HepG2 (cell line): ENCODE data around the gene ENO1. TPM values are rescaled to one million over a fixed set of nuclear protein-coding genes. Genes with fewer than 3 reads are reported as not detected.

ENCODE experiments used
- ATAC-seq: fragments of 200-7000 bp; cut with Tn5 transposase; 3 replicates; pipeline ENCODE4 v1.9.1; 2020; ENCODE audit warnings: mild to moderate bottlenecking, moderate library complexity
- BruUV-seq: library from RNA; stranded (reverse); fragments of 400-500 nt; replicated peaks from 2 replicates; lab custom pipeline; 2021; lab: Mats Ljungman, UMichigan
- CTCF ChIA-PET: fragments of 300-600 bp; formaldehyde crosslinking; extraction: SDS; loops from one replicate; lab custom pipeline; 2021; ENCODE audit warnings: low total read pairs, inconsistent platforms, low intra/inter-chr PET ratio; lab: Yijun Ruan, JAX
- POLR2A ChIA-PET: fragments of 350-600 bp; sonication (Branson Sonifier 250); formaldehyde crosslinking; loops from one replicate; lab custom pipeline; 2020; ENCODE audit warnings: antibody characterized with exemption, inconsistent platforms; lab: Yijun Ruan, JAX
- DNase-seq: peaks from one replicate; pipeline ENCODE4 v3.0.0-alpha.2; 2015; ENCODE audit warnings: low spot score
- FAIRE-seq: peaks from 3 replicates; lab custom pipeline; 2011; peaks lifted over from hg19 to GRCh38; lab: Jason Lieb, UNC
- H2AFZ ChIP-seq: one replicate; pipeline ENCODE4 v1.6.1; 2011; ENCODE audit warnings: low read length, inconsistent platforms
- H3K27ac ChIP-seq: fragments of 300-600 bp; 3 replicates; pipeline ENCODE4 v1.8.0; 2011; ENCODE audit warnings: mixed run types, mild to moderate bottlenecking, mixed read lengths, low read length, inconsistent platforms; ENCODE audit not compliant: insufficient read depth; ENCODE audit errors: extremely low read length
- H3K27me3 ChIP-seq, 2 experiments: fragments of 200-600 bp in 1 of 2; 2 replicates in 1 of 2; 3 replicates in 1 of 2; pipeline versions ENCODE4 v1.6.0 to v1.8.0; 2011; ENCODE audit warnings: low read length in 2 of 2, mild to moderate bottlenecking in 2 of 2, moderate library complexity in 2 of 2, inconsistent platforms in 1 of 2; ENCODE audit not compliant: insufficient read depth in 2 of 2, control insufficient read depth in 1 of 2
- H3K36me3 ChIP-seq, 2 experiments: fragments of 200-600 bp in 1 of 2; replicated peaks in 1 of 2; 2 replicates in 1 of 2; 3 replicates in 1 of 2; pipeline versions ENCODE4 v1.5.1 to v1.8.0; 2011; ENCODE audit warnings: low read length in 2 of 2, inconsistent platforms in 1 of 2; ENCODE audit not compliant: insufficient read depth in 2 of 2, control insufficient read depth in 1 of 2
- H3K4me1 ChIP-seq: 2 replicates; pipeline ENCODE4 v1.5.1; 2012; ENCODE audit warnings: low read length, inconsistent platforms; ENCODE audit not compliant: insufficient read depth
- H3K4me2 ChIP-seq: 2 replicates; pipeline ENCODE4 v1.6.0; 2011; ENCODE audit warnings: low read depth, low read length, inconsistent platforms
- H3K4me3 ChIP-seq, 3 experiments: fragments of 200-600 bp in 1 of 3; sonication (generic), shearing (Covaris generic) in 1 of 3; replicated peaks in 1 of 3; 2 replicates each; pipeline ENCODE4 v1.5.1; 2011 to 2016; ENCODE audit warnings: low read length in 3 of 3, inconsistent platforms in 2 of 3, low read depth in 2 of 3, mild to moderate bottlenecking in 2 of 3, control low read depth in 1 of 3, mixed read lengths in 1 of 3; ENCODE audit not compliant: insufficient read depth in 1 of 3
- H3K79me2 ChIP-seq: one replicate; pipeline ENCODE4 v1.6.1; 2011; ENCODE audit warnings: low read length, inconsistent platforms; ENCODE audit not compliant: insufficient read depth
- H3K9ac ChIP-seq: 2 replicates; pipeline ENCODE4 v1.6.0; 2011; ENCODE audit warnings: mild to moderate bottlenecking, low read depth, low read length, inconsistent platforms; ENCODE audit not compliant: insufficient read depth
- H3K9me3 ChIP-seq: 2 replicates; pipeline ENCODE4 v1.5.1; 2012; ENCODE audit warnings: mild to moderate bottlenecking, low read length
- H4K20me1 ChIP-seq: 2 replicates; pipeline ENCODE4 v1.6.0; 2011; ENCODE audit warnings: inconsistent platforms, mild to moderate bottlenecking, low read length, moderate library complexity; ENCODE audit not compliant: insufficient read depth
- GATA4 ChIP-seq: sonication (generic); IDR thresholded peaks from 2 replicates; pipeline ENCODE4 v1.6.1; 2016; ENCODE audit warnings: antibody characterized with exemption, low read depth, borderline replicate concordance
- HOXA5 ChIP-seq: sonication (generic); formaldehyde crosslinking; IDR thresholded peaks from 2 replicates; pipeline ENCODE4 v1.4.0; 2020; ENCODE audit warnings: missing genetic modification reagents
- TEAD3 ChIP-seq: optimal IDR thresholded peaks from 2 replicates; pipeline ENCODE3; 2016; ENCODE audit warnings: borderline replicate concordance
- ZBTB3 ChIP-seq: sonication (generic); formaldehyde crosslinking; IDR thresholded peaks from 2 replicates; pipeline ENCODE4 v1.4.0; 2020; ENCODE audit warnings: low read depth, mild to moderate bottlenecking, moderate library complexity, missing genetic modification reagents, borderline replicate concordance
- ZBTB8A ChIP-seq: sonication (generic); formaldehyde crosslinking; IDR thresholded peaks from 2 replicates; pipeline ENCODE4 v1.4.0; 2020; ENCODE audit warnings: mild to moderate bottlenecking, low read depth, missing genetic modification reagents, borderline replicate concordance
- ZZZ3 ChIP-seq: sonication (generic); formaldehyde crosslinking; IDR thresholded peaks from 2 replicates; pipeline ENCODE4 v1.4.0; 2020; ENCODE audit warnings: missing genetic modification reagents, mild to moderate bottlenecking, borderline replicate concordance
- WGBS: methylation state at CpG from one replicate; pipeline ENCODE4 v1.1.6; 2017; ENCODE audit warnings: low lambda C conversion rate; 5-methylcytosine and 5-hydroxymethylcytosine counted together
- in situ Hi-C: cut with HindIII; loops from 2 replicates; pipeline ENCODE4 v1.10.0; 2017; ENCODE audit warnings: low pct_unique_long_range_greater_than_20kb; ENCODE audit not compliant: extremely low pct_ligation_motif_present
- intact Hi-C: fragments of 100-400 bp; cut with micrococcal nuclease; formaldehyde crosslinking; loops from one replicate; pipeline ENCODE4 v1.10.0; 2022; ENCODE audit not compliant: unreplicated experiment
- polyA plus RNA-seq, 8 experiments: library from polyadenylated mRNA; depleted of rRNA in 3 of 8; stranded (reverse) in 7 of 8; unstranded in 1 of 8; fragments of >200 nt; fragmentation: Illumina TruSeq in 4 of 8; extraction: Trizol in 4 of 8; gene quantifications; 2 replicates each; pipeline versions ENCODE4 v1.2.1 to v1.2.3, GENCODE V29; 2011 to 2016; ENCODE audit warnings: low read depth in 4 of 8, missing spikeins in 1 of 8, mixed read lengths in 1 of 8; ENCODE audit not compliant: insufficient read depth in 1 of 8
- total RNA-seq, 5 experiments: library from RNA; depleted of rRNA; stranded (reverse); fragments of >200 nt; fragmentation: Illumina TruSeq; extraction: Trizol; gene quantifications; 2 replicates each; pipeline ENCODE4 v1.2.3, GENCODE V29; 2016; ENCODE audit warnings: low read depth in 1 of 5
- TF ChIP-seq, protein P1 (sequence below): IDR thresholded peaks from 2 replicates; pipeline ENCODE4 v1.6.1; 2018; ENCODE audit warnings: missing genetic modification reagents
- TF ChIP-seq, protein P2 (sequence below): sonication (generic); formaldehyde crosslinking; IDR thresholded peaks from 2 replicates; pipeline ENCODE4 v1.4.0; 2020; ENCODE audit warnings: missing genetic modification reagents, mild to moderate bottlenecking, borderline replicate concordance
- TF ChIP-seq, protein P3 (sequence below): sonication (generic); formaldehyde crosslinking; IDR thresholded peaks from 2 replicates; pipeline ENCODE4 v1.4.0; 2020; ENCODE audit warnings: low read depth, missing genetic modification reagents
- TF ChIP-seq, protein P4 (sequence below): IDR thresholded peaks from 2 replicates; pipeline ENCODE4 v1.6.1; 2016; ENCODE audit warnings: mild to moderate bottlenecking

The ENO1 gene
- total and polyA plus RNA-seq, 2 of the 13 experiments (the other 11 are each of a cell fraction or from before 2014, with no cell fraction given), result 1,559 to 3,103 TPM

DNA sequence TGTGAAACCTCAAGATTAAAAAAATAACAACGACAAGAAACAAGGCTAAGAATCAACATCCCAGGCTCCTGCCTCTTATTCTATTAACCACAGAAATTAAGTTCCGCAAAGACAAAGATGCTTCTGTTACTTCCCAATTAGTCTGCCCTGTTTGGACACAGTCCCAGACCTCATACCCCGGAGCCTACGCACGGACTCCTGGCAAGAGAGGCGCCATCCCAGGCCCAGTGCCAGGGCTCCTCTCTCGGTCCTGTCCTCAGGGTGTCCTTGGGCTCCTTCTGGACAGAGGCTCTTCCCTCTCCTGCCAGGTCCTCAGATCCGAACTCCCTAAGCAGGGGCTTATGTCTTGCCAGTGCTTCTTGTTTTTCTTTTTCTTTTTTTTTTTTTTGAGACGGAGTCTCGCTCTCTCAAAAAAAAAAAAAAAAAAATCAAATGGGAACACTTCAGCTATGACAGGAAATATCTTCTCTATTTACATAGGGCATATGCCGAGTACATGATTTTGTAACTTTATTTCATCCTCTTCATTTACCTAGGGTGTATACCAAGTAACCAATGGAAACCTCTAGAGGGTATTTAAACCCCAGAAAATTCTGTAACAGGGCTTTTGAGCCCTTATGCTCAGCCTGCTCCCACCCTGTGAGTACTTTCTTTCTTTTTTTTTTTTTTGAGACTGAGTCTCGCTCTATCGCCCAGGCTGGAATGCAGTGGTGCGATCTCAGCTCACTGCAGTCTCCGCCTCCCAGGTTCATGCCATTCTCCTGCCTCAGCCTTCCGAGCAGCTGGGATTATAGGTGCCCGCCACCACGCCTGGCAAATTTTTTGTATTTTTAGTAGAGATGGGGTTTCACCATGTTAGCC, 11.7 kb upstream of the ENO1 start:
- ATAC-seq (peak; percentile 71), FAIRE-seq (no peak), DNase-seq (no peak)
- POLR2A ChIA-PET, result interaction anchor here (0.8 to 3.0 kb wide), 3 partner anchors 10 to 18 kb away, joined by 3 to 23 read pairs (median 6); partner anchors contain the start of gene ENO1
- intact Hi-C loops (no loop called here), in situ Hi-C loops (no loop called here)
- H3K4me2 ChIP-seq, result peak overlapping the region; percentile 93
- H3K9ac ChIP-seq, result peak overlapping the region; percentile 51
- peak overlapping the region; percentile 77 for H2AFZ ChIP-seq
- BruUV-seq, result no TSS peak
- no peaks in the 10 kb centered on the region for H3K9me3 ChIP-seq
- H3K27ac ChIP-seq, result no peak overlapping the region
- CTCF ChIA-PET, result no interaction called here
- no peaks in the 10 kb centered on the region for H3K36me3 ChIP-seq
- H3K79me2 ChIP-seq, result peaks cover 2% of the 10 kb centered on the region
- WGBS, result 6% methylated on average over 18 of the region's 18 CpGs
- peak overlapping the region; percentile 42 to 73 (median 59) for H3K4me3 ChIP-seq
- peaks cover 59% of the 10 kb centered on the region for H3K4me1 ChIP-seq
- no peaks in the 10 kb centered on the region for H4K20me1 ChIP-seq
- H3K27me3 ChIP-seq, result no peaks in the 10 kb centered on the region
- TF ChIP-seq, protein P1, sequence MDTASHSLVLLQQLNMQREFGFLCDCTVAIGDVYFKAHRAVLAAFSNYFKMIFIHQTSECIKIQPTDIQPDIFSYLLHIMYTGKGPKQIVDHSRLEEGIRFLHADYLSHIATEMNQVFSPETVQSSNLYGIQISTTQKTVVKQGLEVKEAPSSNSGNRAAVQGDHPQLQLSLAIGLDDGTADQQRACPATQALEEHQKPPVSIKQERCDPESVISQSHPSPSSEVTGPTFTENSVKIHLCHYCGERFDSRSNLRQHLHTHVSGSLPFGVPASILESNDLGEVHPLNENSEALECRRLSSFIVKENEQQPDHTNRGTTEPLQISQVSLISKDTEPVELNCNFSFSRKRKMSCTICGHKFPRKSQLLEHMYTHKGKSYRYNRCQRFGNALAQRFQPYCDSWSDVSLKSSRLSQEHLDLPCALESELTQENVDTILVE (CRISPR knock-in tag), result no peak
- TF ChIP-seq ZBTB8A (CRISPR knock-in tag) (no peak), HOXA5 (CRISPR knock-in tag) (no peak), ZBTB3 (0 out of 2 replicates have a peak, but pooled peaks have one; percentile 28), GATA4 (no peak), TEAD3 (CRISPR knock-in tag) (peak; percentile 71), ZZZ3 (CRISPR knock-in tag) (no peak)
- TF ChIP-seq, protein P2, sequence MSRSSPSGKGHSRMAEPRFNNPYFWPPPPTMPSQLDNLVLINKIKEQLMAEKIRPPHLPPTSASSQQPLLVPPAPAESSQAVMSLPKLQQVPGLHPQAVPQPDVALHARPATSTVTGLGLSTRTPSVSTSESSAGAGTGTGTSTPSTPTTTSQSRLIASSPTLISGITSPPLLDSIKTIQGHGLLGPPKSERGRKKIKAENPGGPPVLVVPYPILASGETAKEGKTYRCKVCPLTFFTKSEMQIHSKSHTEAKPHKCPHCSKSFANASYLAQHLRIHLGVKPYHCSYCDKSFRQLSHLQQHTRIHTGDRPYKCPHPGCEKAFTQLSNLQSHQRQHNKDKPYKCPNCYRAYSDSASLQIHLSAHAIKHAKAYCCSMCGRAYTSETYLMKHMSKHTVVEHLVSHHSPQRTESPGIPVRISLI, result peak; percentile 36; the same call in 1 of the 2 replicates
- TF ChIP-seq, protein P3, sequence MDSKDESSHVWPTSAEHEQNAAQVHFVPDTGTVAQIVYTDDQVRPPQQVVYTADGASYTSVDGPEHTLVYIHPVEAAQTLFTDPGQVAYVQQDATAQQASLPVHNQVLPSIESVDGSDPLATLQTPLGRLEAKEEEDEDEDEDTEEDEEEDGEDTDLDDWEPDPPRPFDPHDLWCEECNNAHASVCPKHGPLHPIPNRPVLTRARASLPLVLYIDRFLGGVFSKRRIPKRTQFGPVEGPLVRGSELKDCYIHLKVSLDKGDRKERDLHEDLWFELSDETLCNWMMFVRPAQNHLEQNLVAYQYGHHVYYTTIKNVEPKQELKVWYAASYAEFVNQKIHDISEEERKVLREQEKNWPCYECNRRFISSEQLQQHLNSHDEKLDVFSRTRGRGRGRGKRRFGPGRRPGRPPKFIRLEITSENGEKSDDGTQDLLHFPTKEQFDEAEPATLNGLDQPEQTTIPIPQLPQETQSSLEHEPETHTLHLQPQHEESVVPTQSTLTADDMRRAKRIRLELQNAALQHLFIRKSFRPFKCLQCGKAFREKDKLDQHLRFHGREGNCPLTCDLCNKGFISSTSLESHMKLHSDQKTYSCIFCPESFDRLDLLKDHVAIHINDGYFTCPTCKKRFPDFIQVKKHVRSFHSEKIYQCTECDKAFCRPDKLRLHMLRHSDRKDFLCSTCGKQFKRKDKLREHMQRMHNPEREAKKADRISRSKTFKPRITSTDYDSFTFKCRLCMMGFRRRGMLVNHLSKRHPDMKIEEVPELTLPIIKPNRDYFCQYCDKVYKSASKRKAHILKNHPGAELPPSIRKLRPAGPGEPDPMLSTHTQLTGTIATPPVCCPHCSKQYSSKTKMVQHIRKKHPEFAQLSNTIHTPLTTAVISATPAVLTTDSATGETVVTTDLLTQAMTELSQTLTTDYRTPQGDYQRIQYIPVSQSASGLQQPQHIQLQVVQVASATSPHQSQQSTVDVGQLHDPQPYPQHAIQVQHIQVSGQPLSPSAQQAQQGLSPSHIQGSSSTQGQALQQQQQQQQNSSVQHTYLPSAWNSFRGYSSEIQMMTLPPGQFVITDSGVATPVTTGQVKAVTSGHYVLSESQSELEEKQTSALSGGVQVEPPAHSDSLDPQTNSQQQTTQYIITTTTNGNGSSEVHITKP (CRISPR knock-in tag), result no peak
- TF ChIP-seq, protein P4, sequence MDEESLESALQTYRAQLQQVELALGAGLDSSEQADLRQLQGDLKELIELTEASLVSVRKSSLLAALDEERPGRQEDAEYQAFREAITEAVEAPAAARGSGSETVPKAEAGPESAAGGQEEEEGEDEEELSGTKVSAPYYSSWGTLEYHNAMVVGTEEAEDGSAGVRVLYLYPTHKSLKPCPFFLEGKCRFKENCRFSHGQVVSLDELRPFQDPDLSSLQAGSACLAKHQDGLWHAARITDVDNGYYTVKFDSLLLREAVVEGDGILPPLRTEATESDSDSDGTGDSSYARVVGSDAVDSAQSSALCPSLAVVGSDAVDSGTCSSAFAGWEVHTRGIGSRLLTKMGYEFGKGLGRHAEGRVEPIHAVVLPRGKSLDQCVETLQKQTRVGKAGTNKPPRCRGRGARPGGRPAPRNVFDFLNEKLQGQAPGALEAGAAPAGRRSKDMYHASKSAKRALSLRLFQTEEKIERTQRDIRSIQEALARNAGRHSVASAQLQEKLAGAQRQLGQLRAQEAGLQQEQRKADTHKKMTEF, result peak; percentile 1; the same call in 1 of the 2 replicates
